ENCODE measurements around the gene GRK4.

GRCh38 chr4:3071811-3072210 lies 108.4 kb downstream of the GRK4 start:
- TF ChIP-seq POLR2A (IDR thresholded peaks at IDR 0.05; ENCODE audit: low read depth, low read length) (no peak), TAF1 (IDR thresholded peaks at IDR 0.05; ENCODE audit: low read depth, low read length) (no peak), POLR2AphosphoS5 (IDR thresholded peaks at IDR 0.05; ENCODE audit: low read depth, low read length) (no peak), PAX5 (IDR thresholded peaks at IDR 0.05; ENCODE audit: insufficient read depth, low read length, severe bottlenecking) (no peak), SPI1 (IDR thresholded peaks at IDR 0.05; ENCODE audit: low read depth, low read length) (no peak)
